A549 (cell line): ENCODE results near the gene STOM.
A peak's percentile ranks its signal among the peaks of the same experiment; 100 is the strongest.

ENCODE experiments used
- CEBPB ChIP-seq, 2 experiments: fragments of >200 bp in 1 of 2; sonication (Bioruptor Twin) in 1 of 2; formaldehyde crosslinking in 1 of 2; IDR thresholded peaks; 2 replicates each; pipeline ENCODE4 v1.6.1; 2012 to 2016
- CTCF ChIP-seq: fragments of >200 bp; sonication (Bioruptor Twin); formaldehyde crosslinking; IDR thresholded peaks from 3 replicates; pipeline ENCODE4 v1.5.1; 2016
- EP300 ChIP-seq, 2 experiments: fragments of >200 bp; sonication (Bioruptor Twin); formaldehyde crosslinking; IDR thresholded peaks; 2 replicates in 1 of 2; 3 replicates in 1 of 2; pipeline ENCODE4 v1.6.1; 2016 to 2017
- JUN ChIP-seq, 2 experiments: fragments of >200 bp; sonication (Bioruptor Twin); formaldehyde crosslinking; IDR thresholded peaks; 2 replicates in 1 of 2; 3 replicates in 1 of 2; pipeline ENCODE4 v1.6.1; 2016 to 2017
- JUNB ChIP-seq: fragments of >200 bp; sonication (Bioruptor Twin); formaldehyde crosslinking; IDR thresholded peaks from 2 replicates; pipeline ENCODE4 v1.6.1; 2016
- MAX ChIP-seq: IDR thresholded peaks from 2 replicates; pipeline ENCODE4 v1.6.1; 2012
- NFE2L2 ChIP-seq: fragments of 150-350 bp; conservative IDR thresholded peaks from 2 replicates; pipeline ENCODE4 v1.6.1; 2014; ENCODE audit warnings: low read length
- POLR2A ChIP-seq: IDR thresholded peaks from 2 replicates; pipeline ENCODE4 v1.6.1; 2012; ENCODE audit warnings: mild to moderate bottlenecking, low read length
- TF ChIP-seq, protein P1 (sequence below): fragments of 200-600 bp; sonication (generic); IDR thresholded peaks from 2 replicates; pipeline ENCODE4 v1.6.1; 2016; ENCODE audit warnings: antibody characterized with exemption, mild to moderate bottlenecking, moderate library complexity

GRCh38 chr9:121331992-121332685 is 37.9 kb downstream of the STOM start:
- TF ChIP-seq CTCF (peak; percentile 20; the same call in 1 of the 3 replicates), JUNB (no peak), POLR2A (no peak), MAX (no peak), EP300 (IDR thresholded peaks at IDR 0.05) (no peak), CEBPB (IDR thresholded peaks at IDR 0.05) (no peak), JUN (IDR thresholded peaks at IDR 0.05) (no peak), NFE2L2 (no peak)
- TF ChIP-seq, protein P1, sequence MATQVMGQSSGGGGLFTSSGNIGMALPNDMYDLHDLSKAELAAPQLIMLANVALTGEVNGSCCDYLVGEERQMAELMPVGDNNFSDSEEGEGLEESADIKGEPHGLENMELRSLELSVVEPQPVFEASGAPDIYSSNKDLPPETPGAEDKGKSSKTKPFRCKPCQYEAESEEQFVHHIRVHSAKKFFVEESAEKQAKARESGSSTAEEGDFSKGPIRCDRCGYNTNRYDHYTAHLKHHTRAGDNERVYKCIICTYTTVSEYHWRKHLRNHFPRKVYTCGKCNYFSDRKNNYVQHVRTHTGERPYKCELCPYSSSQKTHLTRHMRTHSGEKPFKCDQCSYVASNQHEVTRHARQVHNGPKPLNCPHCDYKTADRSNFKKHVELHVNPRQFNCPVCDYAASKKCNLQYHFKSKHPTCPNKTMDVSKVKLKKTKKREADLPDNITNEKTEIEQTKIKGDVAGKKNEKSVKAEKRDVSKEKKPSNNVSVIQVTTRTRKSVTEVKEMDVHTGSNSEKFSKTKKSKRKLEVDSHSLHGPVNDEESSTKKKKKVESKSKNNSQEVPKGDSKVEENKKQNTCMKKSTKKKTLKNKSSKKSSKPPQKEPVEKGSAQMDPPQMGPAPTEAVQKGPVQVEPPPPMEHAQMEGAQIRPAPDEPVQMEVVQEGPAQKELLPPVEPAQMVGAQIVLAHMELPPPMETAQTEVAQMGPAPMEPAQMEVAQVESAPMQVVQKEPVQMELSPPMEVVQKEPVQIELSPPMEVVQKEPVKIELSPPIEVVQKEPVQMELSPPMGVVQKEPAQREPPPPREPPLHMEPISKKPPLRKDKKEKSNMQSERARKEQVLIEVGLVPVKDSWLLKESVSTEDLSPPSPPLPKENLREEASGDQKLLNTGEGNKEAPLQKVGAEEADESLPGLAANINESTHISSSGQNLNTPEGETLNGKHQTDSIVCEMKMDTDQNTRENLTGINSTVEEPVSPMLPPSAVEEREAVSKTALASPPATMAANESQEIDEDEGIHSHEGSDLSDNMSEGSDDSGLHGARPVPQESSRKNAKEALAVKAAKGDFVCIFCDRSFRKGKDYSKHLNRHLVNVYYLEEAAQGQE: no peak
